Aorta (tissue), 4 donors: Measurements from ENCODE around the gene ZNF253. TPM values are rescaled to one million over a fixed set of nuclear protein-coding genes. Genes with fewer than 3 reads are reported as not detected.

Source experiments
- polyA plus RNA-seq, 2 donors: library from polyadenylated mRNA; stranded (reverse); fragments of 200-250 nt; gene quantifications; one replicate each; pipeline ENCODE4 v1.2.3, GENCODE V29; 2013
- total RNA-seq, 2 donors: library from RNA; stranded (reverse); fragmentation: NEBNext Ultra II Directional; extraction: Animal tissue kit (Norgen Biotek cat#: 25700); gene quantifications; one replicate each; pipeline ENCODE4 v1.2.1, GENCODE V29; 2021
- donor health status: healthy with polysubstance abuse.
- donor health status: Bipolar disorder and iron deficiency.
- donor health status: DM: no; HTN: no; CAD: no.
- donor health status: DM: yes; HTN: yes; CAD: no.

ZNF253 gene
- total and polyA plus RNA-seq, 4 donors: 2.8 to 12.6 (median 4.7) TPM

Other genes with a start within 250 kb of the ZNF253 start
- gene PBX4, start 247.2 kb upstream of the ZNF253 start, total RNA-seq: 1 to 10 TPM in 1 of 2 donors, under 1 TPM in 1; 0.65 to 1.4 TPM
- gene PBX4, start 247.2 kb upstream of the ZNF253 start, polyA plus RNA-seq: 1 to 10 TPM in 1 of 2 donors, not detected in 1; 1.5 TPM
- gene LPAR2, start 237.7 kb upstream of the ZNF253 start, total RNA-seq: 10 to 100 TPM in 1 of 2 donors, 1 to 10 TPM in 1; 5.7 to 11.7 TPM
- 10 to 100 TPM in 1 of 2 donors, 1 to 10 TPM in 1; 1.5 to 10.1 TPM for gene LPAR2, start 237.7 kb upstream of the ZNF253 start, polyA plus RNA-seq
- gene GMIP, start 222.2 kb upstream of the ZNF253 start, total RNA-seq: 10 to 100 TPM; 14.9 to 25.6 TPM
- 1 to 10 TPM; 3.4 to 5.9 TPM for gene GMIP, start 222.2 kb upstream of the ZNF253 start, polyA plus RNA-seq
- 10 to 100 TPM; 41.7 to 53.6 TPM for gene ATP13A1, start 202.2 kb upstream of the ZNF253 start, total RNA-seq
- 100 to 1,000 TPM in 1 of 2 donors, 10 to 100 TPM in 1; 13.9 to 105 TPM for gene ATP13A1, start 202.2 kb upstream of the ZNF253 start, polyA plus RNA-seq
- 10 to 100 TPM; 11.3 to 13.3 TPM for gene ZNF101, start 197.0 kb upstream of the ZNF253 start, total RNA-seq
- 1 to 10 TPM; 2.0 to 6.5 TPM for gene ZNF101, start 197.0 kb upstream of the ZNF253 start, polyA plus RNA-seq
- 10 to 100 TPM in 1 of 2 donors, 1 to 10 TPM in 1; 6.2 to 10.9 TPM for gene ZNF14, start 132.8 kb upstream of the ZNF253 start, total RNA-seq
- gene ZNF14, start 132.8 kb upstream of the ZNF253 start, polyA plus RNA-seq: 1 to 10 TPM; 3.0 to 4.6 TPM
- gene ZNF506, start 44.1 kb upstream of the ZNF253 start, total RNA-seq: 10 to 100 TPM; 28.8 to 37.7 TPM
- 1 to 10 TPM; 4.1 to 7.8 TPM for gene ZNF506, start 44.1 kb upstream of the ZNF253 start, polyA plus RNA-seq
- gene ZNF93, start 35.1 kb downstream of the ZNF253 start, total RNA-seq: 1 to 10 TPM; 3.9 to 4.1 TPM
- gene ZNF93, start 35.1 kb downstream of the ZNF253 start, polyA plus RNA-seq: 1 to 10 TPM in 1 of 2 donors, under 1 TPM in 1; 0.50 to 1.9 TPM
- 1 to 10 TPM; 4.2 to 7.5 TPM for gene ZNF682, start 173.6 kb downstream of the ZNF253 start, total RNA-seq
- 1 to 10 TPM; 2.1 to 2.2 TPM for gene ZNF682, start 173.6 kb downstream of the ZNF253 start, polyA plus RNA-seq
- 1 to 10 TPM; 2.4 to 6.5 TPM for gene ZNF90, start 212.1 kb downstream of the ZNF253 start, total RNA-seq
- gene ZNF90, start 212.1 kb downstream of the ZNF253 start, polyA plus RNA-seq: 1 to 10 TPM in 1 of 2 donors, under 1 TPM in 1; 0.25 to 1.6 TPM